Trophoblast cell (in vitro differentiated cells and primary cell): ENCODE measurements around the gene AMN.

Experiments
- DNase-seq, 2 donors: peaks; one replicate each; pipeline ENCODE4 v3.0.0-alpha.2; 2016
- H2AFZ ChIP-seq: 2 replicates; pipeline ENCODE4 v1.6.1; 2013; ENCODE audit warnings: low read length, moderate library complexity, mild to moderate bottlenecking; ENCODE audit not compliant: insufficient read depth, poor library complexity
- H2AK5ac ChIP-seq: 2 replicates; pipeline ENCODE4 v1.6.1; 2013; ENCODE audit warnings: mild to moderate bottlenecking, low read length
- H2BK120ac ChIP-seq: 2 replicates; pipeline ENCODE4 v1.6.1; 2013; ENCODE audit warnings: low read length, mild to moderate bottlenecking, moderate library complexity; ENCODE audit not compliant: insufficient read depth, poor library complexity
- H2BK12ac ChIP-seq: 2 replicates; pipeline ENCODE4 v1.6.1; 2013; ENCODE audit warnings: mild to moderate bottlenecking, low read length, moderate library complexity
- H2BK5ac ChIP-seq: 2 replicates; pipeline ENCODE4 v1.6.1; 2013; ENCODE audit warnings: low read length, low read depth, moderate library complexity, mild to moderate bottlenecking; ENCODE audit not compliant: poor library complexity
- H3K14ac ChIP-seq: 2 replicates; pipeline ENCODE4 v1.6.1; 2013; ENCODE audit warnings: mild to moderate bottlenecking, low read length
- H3K18ac ChIP-seq: 2 replicates; pipeline ENCODE4 v1.6.1; 2013; ENCODE audit warnings: mild to moderate bottlenecking, low read length
- H3K23ac ChIP-seq: 2 replicates; pipeline ENCODE4 v1.6.1; 2013; ENCODE audit warnings: low read length
- H3K27ac ChIP-seq: 2 replicates; pipeline ENCODE4 v1.5.1; 2013; ENCODE audit warnings: low read depth, mild to moderate bottlenecking, inconsistent platforms, low read length, moderate library complexity
- H3K27me3 ChIP-seq: 2 replicates; pipeline ENCODE4 v1.6.1; 2013; ENCODE audit warnings: inconsistent platforms, mild to moderate bottlenecking, low read length, moderate library complexity; ENCODE audit not compliant: insufficient read depth
- H3K36me3 ChIP-seq, 2 experiments: 1 replicate in 1 of 2; 2 replicates in 1 of 2; pipeline ENCODE4 v1.6.1; 2013; ENCODE audit warnings: low read length in 2 of 2, mild to moderate bottlenecking in 2 of 2, moderate library complexity in 1 of 2; ENCODE audit not compliant: insufficient read depth in 2 of 2, control insufficient read depth in 1 of 2
- H3K4ac ChIP-seq: 2 replicates; pipeline ENCODE4 v1.6.1; 2013; ENCODE audit warnings: low read depth, mild to moderate bottlenecking, low read length, moderate library complexity
- H3K4me1 ChIP-seq, 2 experiments: 1 replicate in 1 of 2; 2 replicates in 1 of 2; pipeline ENCODE4 v1.6.1; 2013; ENCODE audit warnings: low read length in 2 of 2, mild to moderate bottlenecking in 2 of 2, moderate library complexity in 1 of 2; ENCODE audit not compliant: insufficient read depth in 2 of 2, control insufficient read depth in 1 of 2
- H3K4me2 ChIP-seq: 2 replicates; pipeline ENCODE4 v1.6.1; 2013; ENCODE audit warnings: inconsistent platforms, mild to moderate bottlenecking, low read length, moderate library complexity
- H3K4me3 ChIP-seq: 2 replicates; pipeline ENCODE4 v1.5.1; 2013; ENCODE audit warnings: mild to moderate bottlenecking, low read depth, low read length, inconsistent platforms
- H3K79me1 ChIP-seq: one replicate; pipeline ENCODE4 v1.6.1; 2013; ENCODE audit warnings: low read length
- H3K79me2 ChIP-seq: 2 replicates; pipeline ENCODE4 v1.6.1; 2013; ENCODE audit warnings: low read length, mild to moderate bottlenecking; ENCODE audit not compliant: control insufficient read depth, insufficient read depth, poor library complexity
- H3K9ac ChIP-seq: 2 replicates; pipeline ENCODE4 v1.6.1; 2013; ENCODE audit warnings: mild to moderate bottlenecking, low read length
- H3K9me3 ChIP-seq: 2 replicates; pipeline ENCODE4 v1.6.1; 2013; ENCODE audit warnings: low read depth, mild to moderate bottlenecking, control low read depth, inconsistent platforms, low read length; ENCODE audit not compliant: insufficient read depth
- H4K12ac ChIP-seq: 2 replicates; pipeline ENCODE4 v1.6.1; 2013; ENCODE audit warnings: low read depth, mild to moderate bottlenecking, low read length, moderate library complexity
- H4K8ac ChIP-seq: 2 replicates; pipeline ENCODE4 v1.6.1; 2013; ENCODE audit warnings: low read depth, mild to moderate bottlenecking, low read length, moderate library complexity
- H4K91ac ChIP-seq: one replicate; pipeline ENCODE4 v1.6.1; 2013; ENCODE audit warnings: low read depth, mild to moderate bottlenecking, low read length, moderate library complexity
- WGBS: extraction: QIAGEN DNeasy Blood & Tissue Kit; methylation state at CpG from one replicate; pipeline ENCODE4 v1.1.7; 2013; ENCODE audit warnings: missing lambda C conversion rate; ENCODE audit not compliant: insufficient read length, insufficient coverage; ENCODE audit errors: extremely low coverage; 5-methylcytosine and 5-hydroxymethylcytosine counted together

AMN gene

DNA sequence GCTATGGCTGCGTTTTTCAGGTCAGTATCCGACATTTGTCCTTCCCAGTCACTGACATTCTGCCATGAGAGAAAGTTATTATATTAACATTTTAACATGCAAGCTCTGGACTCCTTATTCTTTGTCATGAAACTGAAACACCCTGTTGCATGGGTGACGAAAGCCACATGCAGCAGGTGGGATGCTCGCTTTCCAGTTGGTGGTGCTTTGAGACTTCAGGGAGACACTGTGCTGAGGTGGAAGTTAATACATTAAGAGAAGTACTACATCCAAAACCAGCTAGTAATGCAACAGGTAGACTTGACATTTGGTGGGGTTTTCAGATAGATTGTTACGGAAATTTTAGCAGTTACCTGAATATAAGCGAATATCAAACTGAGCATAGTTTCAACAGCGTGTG is 32.8 kb upstream of the AMN start:
- H3K23ac ChIP-seq = no peak overlapping the region
- H3K14ac ChIP-seq = no peak overlapping the region
- no peaks in the 10 kb centered on the region for H3K79me2 ChIP-seq
- H3K27ac ChIP-seq = no peak overlapping the region
- no peak overlapping the region for H2BK120ac ChIP-seq
- H3K4me2 ChIP-seq = no peak overlapping the region
- H4K8ac ChIP-seq = no peak overlapping the region
- no peak overlapping the region for H2BK12ac ChIP-seq
- no peak overlapping the region for H4K12ac ChIP-seq
- peaks cover 8 to 13% of the 10 kb centered on the region in 2 experiments for H3K36me3 ChIP-seq
- no peak overlapping the region for H4K91ac ChIP-seq
- no peak overlapping the region for H2AK5ac ChIP-seq
- no peak for DNase-seq
- H3K9ac ChIP-seq = no peak overlapping the region
- H2BK5ac ChIP-seq = no peak overlapping the region
- H3K27me3 ChIP-seq = no peaks in the 10 kb centered on the region
- no peak overlapping the region for H3K18ac ChIP-seq
- peaks cover 2 to 4% of the 10 kb centered on the region in 2 experiments for H3K4me1 ChIP-seq
- H3K4me3 ChIP-seq = no peak overlapping the region
- whole genome bisulfite sequencing = no CpG with 5 or more reads among the region's 7 CpGs
- H3K4ac ChIP-seq = no peak overlapping the region
- no peak overlapping the region for H2AFZ ChIP-seq
- no peaks in the 10 kb centered on the region for H3K9me3 ChIP-seq
- no peaks in the 10 kb centered on the region for H3K79me1 ChIP-seq

DNA sequence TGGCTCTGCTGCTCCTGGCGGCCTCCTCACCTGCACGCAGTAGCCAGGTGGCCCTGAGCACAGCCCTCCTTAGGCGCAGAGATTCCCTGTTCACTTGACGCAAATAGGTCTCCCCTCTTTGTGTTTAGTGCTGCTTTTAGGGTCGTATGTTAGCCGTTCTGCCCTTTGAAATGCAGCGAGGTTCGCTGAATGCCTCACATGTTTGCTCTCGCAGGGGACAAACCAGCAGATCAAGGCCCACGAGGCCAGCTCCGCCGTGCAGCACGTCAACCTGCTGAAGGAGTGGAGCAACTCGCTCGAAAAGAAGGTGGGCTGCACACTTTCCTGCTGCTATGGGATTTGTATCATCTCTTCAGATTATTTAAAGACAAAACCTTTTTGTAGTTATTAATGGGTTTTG is 31.4 kb upstream of the AMN start:
- Histone ChIP-seq H4K8ac (no peak overlapping the region), H3K27me3 (no peaks in the 10 kb centered on the region), H2BK120ac (no peak overlapping the region), H3K27ac (no peak overlapping the region), H3K4ac (no peak overlapping the region), H3K4me3 (no peak overlapping the region), H3K79me2 (no peaks in the 10 kb centered on the region), H2BK12ac (no peak overlapping the region), H3K23ac (no peak overlapping the region), H3K18ac (no peak overlapping the region), H3K36me3 (peaks cover 8 to 11% of the 10 kb centered on the region in 2 experiments), H3K14ac (no peak overlapping the region), H3K9me3 (no peaks in the 10 kb centered on the region), H4K12ac (no peak overlapping the region), H3K9ac (no peak overlapping the region), H2BK5ac (no peak overlapping the region), H4K91ac (no peak overlapping the region), H2AK5ac (no peak overlapping the region), H3K79me1 (no peaks in the 10 kb centered on the region), H2AFZ (no peak overlapping the region), H3K4me1 (no peaks in the 10 kb centered on the region), H3K4me2 (no peak overlapping the region)
- WGBS = no CpG with 5 or more reads among the region's 15 CpGs
- no peak for DNase-seq

DNA sequence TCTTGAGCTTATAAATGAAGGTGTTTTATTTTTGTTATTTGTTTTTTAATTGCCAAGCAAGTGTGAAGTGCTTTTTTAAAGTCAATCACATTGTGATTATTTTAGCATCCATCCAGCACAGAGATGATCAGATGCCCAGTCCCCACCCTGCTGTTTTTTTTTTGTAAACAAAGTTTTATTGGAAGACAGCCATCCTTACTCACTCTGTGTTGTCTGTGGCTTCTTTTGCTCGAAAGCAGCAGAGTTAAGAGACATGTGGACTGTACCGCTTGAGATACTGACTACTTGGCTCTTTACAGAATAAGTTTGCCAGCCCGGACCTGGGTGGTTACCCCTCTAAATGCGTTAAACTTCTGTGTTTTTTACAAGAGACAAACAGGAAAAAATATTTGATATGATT is 30.9 kb upstream of the AMN start:
- H3K4me2 ChIP-seq = no peak overlapping the region
- H3K79me2 ChIP-seq = no peaks in the 10 kb centered on the region
- H2AK5ac ChIP-seq = no peak overlapping the region
- H3K4ac ChIP-seq = no peak overlapping the region
- no peak overlapping the region for H2AFZ ChIP-seq
- H2BK5ac ChIP-seq = no peak overlapping the region
- no peaks in the 10 kb centered on the region for H3K27me3 ChIP-seq
- no peak overlapping the region for H3K27ac ChIP-seq
- no peak overlapping the region for H4K91ac ChIP-seq
- H4K8ac ChIP-seq = no peak overlapping the region
- H2BK120ac ChIP-seq = no peak overlapping the region
- no peak overlapping the region for H3K9ac ChIP-seq
- no peaks in the 10 kb centered on the region for H3K79me1 ChIP-seq
- no peak overlapping the region for H3K23ac ChIP-seq
- no peak overlapping the region for H3K4me3 ChIP-seq
- H4K12ac ChIP-seq = no peak overlapping the region
- no peaks in the 10 kb centered on the region for H3K9me3 ChIP-seq
- no CpG with 5 or more reads among the region's 4 CpGs for WGBS
- H3K18ac ChIP-seq = no peak overlapping the region
- no peak for DNase-seq
- no peak overlapping the region for H2BK12ac ChIP-seq
- no peak overlapping the region for H3K14ac ChIP-seq
- no peaks in the 10 kb centered on the region for H3K4me1 ChIP-seq
- H3K36me3 ChIP-seq = peaks cover 8% of the 10 kb centered on the region in 2 experiments

DNA sequence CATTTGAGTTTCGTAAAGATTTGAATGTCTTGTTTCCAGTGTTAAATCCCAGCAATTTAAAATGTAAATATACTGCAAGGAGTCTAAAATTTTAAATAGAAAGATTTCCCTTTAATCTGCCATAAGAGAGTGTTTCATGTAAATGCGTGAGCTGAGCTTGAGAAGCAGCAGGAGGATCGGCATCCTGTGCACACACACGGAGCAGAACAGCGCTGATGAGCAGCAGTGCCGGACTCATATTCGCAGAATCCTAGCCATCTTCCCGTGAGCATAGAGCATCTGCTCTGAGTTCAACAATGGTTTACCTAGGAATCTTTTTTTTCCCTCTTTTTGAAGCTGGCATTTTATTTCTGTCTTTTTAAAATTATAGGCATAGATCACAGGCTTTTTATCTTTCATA is 29.8 kb upstream of the AMN start:
- no peak for DNase-seq
- H4K8ac ChIP-seq = no peak overlapping the region
- H3K27ac ChIP-seq = no peak overlapping the region
- H2BK5ac ChIP-seq = no peak overlapping the region
- H3K9ac ChIP-seq = no peak overlapping the region
- no peak overlapping the region for H4K12ac ChIP-seq
- no peak overlapping the region for H3K4me3 ChIP-seq
- WGBS = no CpG with 5 or more reads among the region's 8 CpGs
- peaks cover 7 to 8% of the 10 kb centered on the region in 2 experiments for H3K36me3 ChIP-seq
- H3K4me1 ChIP-seq = no peaks in the 10 kb centered on the region
- no peaks in the 10 kb centered on the region for H3K27me3 ChIP-seq
- no peak overlapping the region for H3K23ac ChIP-seq
- H3K79me2 ChIP-seq = no peaks in the 10 kb centered on the region
- H3K4ac ChIP-seq = no peak overlapping the region
- H4K91ac ChIP-seq = no peak overlapping the region
- H3K79me1 ChIP-seq = no peaks in the 10 kb centered on the region
- H2AFZ ChIP-seq = no peak overlapping the region
- H3K18ac ChIP-seq = no peak overlapping the region
- H3K4me2 ChIP-seq = no peak overlapping the region
- no peak overlapping the region for H2AK5ac ChIP-seq
- no peaks in the 10 kb centered on the region for H3K9me3 ChIP-seq
- no peak overlapping the region for H2BK120ac ChIP-seq
- H3K14ac ChIP-seq = no peak overlapping the region
- H2BK12ac ChIP-seq = no peak overlapping the region
